GM21723 (cell line): Measurements from ENCODE around the gene ALDH2.
"Not testable (repeated sequence)": the region's sequence is repeated elsewhere in the genome, so short reads cannot be mapped to it uniquely, and the experiment has no call there.

Source experiments
- ATAC-seq: cut with Tn5 transposase; IDR thresholded peaks from one replicate; pipeline ENCODE4 v1.9.1; 2021; ENCODE audit warnings: mild to moderate bottlenecking, moderate library complexity; ENCODE audit not compliant: unreplicated experiment

Gene ALDH2

GRCh38 chr12:111785651-111786050, 18.9 kb downstream of the ALDH2 start:
- ATAC-seq, result no peak

DNA sequence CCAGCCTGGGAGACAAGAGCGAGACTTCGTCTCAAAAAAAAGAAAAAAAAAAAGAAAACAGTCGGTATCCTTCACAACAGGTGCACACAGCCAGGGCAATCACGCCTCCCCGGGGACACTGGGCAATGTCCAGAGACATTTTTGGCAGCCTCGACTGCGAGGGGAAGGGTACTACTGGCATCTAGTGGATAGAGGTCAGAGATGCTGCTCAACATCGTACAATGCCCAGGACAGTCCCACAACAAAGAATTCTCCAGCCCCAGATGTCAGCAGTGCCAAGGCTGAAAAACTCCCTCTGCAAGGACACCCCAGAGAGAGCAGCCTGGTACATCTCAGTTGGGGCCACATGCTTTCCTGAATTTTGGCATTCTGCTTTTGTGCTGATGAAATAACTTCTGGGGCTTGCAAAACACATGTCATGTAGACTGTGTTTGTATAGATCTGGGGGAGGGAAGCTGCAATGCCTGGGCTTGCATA, 21.5 kb downstream of the ALDH2 start:
- no peak for ATAC-seq

- no peak for ATAC-seq
Measured at GRCh38 chr12:111789779-111790178, 23.0 kb downstream of the ALDH2 start.

DNA sequence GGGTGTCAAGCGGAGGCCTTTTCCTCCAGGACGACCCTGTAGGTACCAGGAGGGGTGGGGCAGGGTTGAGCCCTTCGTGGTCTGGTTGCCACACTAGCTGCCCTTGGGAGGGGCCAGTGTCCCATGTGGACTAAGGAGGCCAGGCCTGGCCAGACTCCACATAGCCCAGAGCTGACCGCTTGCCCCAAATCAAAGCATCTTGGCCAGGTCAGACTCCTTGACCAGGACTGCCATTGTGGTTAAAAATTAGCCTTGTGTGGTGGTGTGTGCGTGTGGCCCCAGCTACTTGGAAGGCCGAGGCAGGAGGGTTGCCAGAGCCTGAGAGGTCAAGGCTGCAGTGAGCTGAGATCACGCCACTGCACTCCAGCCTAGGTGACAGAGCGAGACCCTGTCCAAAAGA, 24.8 kb downstream of the ALDH2 start:
- ATAC-seq, result no peak

DNA sequence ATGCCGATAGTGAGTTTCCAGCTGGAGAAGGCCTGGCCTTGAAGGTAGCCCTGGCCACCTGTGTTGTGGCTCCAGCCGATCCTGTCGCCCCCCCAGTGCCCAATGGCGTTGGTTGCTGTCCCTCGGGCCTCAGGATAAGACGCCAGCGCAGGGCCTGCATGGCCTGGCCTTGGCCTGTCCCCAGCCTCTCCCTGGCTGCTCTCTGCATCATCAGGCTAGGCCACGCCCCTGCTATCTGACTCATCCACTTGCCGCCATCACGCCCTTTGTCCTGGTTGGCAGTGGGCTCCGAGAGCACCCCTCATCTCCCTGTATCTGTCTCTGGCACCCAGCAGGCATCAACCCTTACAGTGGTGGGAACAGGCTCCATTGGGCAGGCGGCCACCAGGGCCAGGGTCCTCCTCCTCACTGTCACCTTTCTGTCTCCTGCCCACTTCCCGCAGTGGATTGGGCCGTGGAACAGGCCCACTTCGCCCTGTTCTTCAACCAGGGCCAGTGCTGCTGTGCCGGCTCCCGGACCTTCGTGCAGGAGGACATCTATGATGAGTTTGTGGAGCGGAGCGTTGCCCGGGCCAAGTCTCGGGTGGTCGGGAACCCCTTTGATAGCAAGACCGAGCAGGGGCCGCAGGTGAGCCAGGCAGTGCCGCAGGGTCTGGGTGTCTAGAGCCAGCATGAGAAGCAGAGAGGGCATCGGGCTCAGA, 25.6 kb downstream of the ALDH2 start:
- ATAC-seq, result no peak

DNA sequence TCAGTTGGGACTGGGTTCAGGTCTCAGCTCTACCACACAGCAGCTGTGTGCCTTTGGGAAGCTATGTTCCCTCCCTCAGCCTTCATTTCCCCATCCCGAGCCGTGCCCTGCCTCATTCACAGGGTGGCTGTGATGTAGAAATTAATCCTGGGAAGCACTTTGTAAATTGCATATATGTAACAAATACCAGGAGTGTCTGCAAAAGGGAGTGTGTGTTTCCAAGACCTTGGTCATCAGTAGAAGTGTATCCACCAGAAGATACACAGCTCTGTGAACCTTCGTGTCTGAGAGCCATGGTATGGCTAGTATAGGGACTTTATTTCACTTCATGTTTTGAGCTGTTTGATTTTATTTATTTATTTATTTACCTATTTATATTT, 26.1 kb downstream of the ALDH2 start:
- no peak for ATAC-seq

DNA sequence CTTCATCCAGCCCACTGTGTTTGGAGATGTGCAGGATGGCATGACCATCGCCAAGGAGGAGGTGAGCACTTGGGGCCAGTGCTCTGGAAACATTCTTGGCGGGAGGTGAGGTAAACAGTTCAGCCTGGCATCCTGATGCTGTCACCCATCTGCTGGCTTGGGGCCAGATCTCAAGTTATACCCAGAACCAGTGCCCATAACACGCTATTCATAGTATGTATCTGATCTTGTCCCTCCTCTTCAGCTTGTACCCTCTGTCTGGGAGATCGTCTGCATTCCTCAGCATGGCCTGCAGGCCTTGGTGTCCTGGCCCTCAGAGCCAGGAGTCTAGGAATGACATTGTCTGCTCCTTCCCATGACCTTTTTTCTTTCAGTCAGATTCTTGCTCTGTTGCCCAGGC, 31.4 kb downstream of the ALDH2 start:
- no peak for ATAC-seq

DNA sequence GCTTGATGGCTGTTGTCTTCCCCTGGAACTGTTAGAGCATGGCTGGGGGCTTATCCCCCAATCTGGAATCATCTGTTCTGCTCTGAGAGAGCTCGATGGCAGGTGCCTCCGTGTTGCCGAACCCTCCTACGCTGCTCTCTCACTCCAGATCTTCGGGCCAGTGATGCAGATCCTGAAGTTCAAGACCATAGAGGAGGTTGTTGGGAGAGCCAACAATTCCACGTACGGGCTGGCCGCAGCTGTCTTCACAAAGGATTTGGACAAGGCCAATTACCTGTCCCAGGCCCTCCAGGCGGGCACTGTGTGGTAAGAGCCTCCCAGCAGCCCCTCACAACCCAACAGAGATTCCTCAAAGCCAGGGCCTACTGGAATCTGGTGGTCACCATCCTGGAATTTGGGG, 33.0 kb downstream of the ALDH2 start:
- no peak for ATAC-seq

DNA sequence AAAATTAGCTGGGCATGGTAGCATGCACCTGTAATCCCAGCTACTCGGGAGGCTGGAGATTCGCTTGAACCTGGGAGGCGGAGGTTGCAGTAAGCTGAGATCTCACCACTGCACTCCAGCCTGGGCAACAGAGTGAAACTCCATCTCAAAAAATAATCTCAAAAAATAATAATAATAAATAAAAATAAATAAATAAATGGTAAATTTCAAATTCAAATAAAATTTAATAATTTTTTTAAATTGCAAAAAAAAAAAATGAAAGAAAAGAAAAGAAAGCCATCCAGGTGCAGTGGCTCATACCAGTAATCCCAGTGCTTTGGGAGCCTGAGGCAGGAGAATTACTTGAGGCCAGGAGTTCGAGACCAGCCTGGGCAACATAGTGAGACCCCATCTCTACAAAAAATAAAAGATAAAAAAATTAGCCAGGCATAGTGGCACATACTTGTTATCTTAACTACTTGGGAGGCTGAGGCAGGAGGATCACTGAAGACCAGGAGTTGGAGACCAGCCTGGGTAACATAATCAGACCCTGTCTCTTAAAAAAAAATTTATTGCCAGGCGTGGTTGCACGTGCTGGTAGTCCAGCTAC, 36.4 kb downstream of the ALDH2 start:
- no peak for ATAC-seq

DNA sequence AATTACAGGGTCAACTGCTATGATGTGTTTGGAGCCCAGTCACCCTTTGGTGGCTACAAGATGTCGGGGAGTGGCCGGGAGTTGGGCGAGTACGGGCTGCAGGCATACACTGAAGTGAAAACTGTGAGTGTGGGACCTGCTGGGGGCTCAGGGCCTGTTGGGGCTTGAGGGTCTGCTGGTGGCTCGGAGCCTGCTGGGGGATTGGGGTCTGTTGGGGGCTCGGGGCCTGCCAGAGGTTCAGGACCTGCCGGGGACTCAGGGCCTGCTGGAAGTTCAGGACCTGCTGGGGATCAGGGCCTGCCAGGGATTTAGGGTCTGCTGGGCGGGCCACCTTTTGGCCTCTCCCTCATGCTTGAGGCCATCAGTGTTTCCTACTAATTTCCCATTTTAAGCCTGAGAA, 37.1 kb downstream of the ALDH2 start:
- ATAC-seq, result no peak

DNA sequence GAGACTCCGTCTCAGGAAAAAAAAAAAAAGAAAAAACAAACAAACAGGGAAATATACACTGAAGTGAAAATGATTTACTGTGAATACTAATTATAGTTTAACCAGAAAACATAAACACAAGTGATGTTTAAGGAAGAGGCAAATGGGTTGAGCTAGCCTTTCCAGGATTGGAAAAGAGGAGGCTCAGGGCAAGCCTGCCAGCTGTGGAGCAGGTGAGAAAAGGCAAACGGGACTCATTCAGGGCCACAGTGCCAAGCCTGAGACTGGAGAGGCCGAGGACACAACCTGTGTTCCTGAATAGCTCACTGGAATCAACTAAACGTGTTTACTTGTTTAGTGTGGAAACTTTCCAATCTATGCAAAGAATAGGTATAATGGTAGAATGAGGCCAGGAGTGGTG, 39.6 kb downstream of the ALDH2 start:
- ATAC-seq, result no peak

- no peak for ATAC-seq
Measured at GRCh38 chr12:111807232-111807631, 40.5 kb downstream of the ALDH2 start.

GRCh38 chr12:111812881-111813741, 46.4 kb downstream of the ALDH2 start:
- ATAC-seq, result peak; percentile 81

DNA sequence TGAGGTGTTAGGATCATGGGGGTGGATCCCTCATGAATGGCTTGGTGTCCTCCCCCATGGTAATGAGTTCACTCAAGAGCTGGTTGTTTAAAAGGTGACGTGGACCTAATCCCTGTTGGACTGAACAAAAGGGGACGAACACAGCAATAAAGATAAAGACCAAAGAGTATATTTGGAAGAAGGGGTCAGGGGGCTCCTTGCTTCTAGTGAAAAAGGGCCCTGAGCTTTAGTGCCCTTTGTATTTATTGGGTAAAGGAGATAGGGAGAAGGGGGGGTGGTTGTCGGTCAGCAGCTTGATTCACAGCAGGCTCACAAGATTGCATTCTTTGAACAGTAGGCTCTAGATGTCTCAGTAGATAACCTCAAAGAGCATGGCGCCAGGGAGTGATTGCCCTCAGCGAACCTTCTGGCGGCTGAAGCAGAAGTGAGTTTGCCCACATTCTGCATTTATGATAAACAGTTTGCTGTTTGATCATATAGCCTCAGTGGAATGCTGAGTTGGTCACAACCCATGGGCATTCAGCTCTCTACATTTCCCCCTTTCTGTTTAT, 49.4 kb downstream of the ALDH2 start:
- ATAC-seq, result no peak

DNA sequence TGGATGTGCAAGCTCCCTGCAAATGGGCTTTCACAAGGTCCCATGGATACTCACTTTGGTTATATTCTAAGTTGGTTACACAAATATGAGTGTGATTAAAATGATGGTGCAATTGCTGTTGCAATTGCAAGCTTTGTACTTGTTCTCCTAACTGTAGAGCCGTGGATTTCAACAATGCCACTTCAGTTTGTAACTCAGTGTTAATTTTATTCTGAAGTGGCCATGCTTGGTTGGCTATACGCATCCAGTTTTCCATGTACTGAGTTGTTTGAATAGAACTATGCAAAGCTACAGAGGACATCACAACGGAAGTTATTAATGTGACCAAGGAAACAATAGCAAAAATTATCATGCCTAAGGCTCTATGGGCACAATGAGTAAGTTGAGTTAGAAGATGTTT, 50.2 kb downstream of the ALDH2 start:
- ATAC-seq, result not testable (repeated sequence)

GRCh38 chr12:111818340-111818739, 51.6 kb downstream of the ALDH2 start:
- ATAC-seq, result no peak

DNA sequence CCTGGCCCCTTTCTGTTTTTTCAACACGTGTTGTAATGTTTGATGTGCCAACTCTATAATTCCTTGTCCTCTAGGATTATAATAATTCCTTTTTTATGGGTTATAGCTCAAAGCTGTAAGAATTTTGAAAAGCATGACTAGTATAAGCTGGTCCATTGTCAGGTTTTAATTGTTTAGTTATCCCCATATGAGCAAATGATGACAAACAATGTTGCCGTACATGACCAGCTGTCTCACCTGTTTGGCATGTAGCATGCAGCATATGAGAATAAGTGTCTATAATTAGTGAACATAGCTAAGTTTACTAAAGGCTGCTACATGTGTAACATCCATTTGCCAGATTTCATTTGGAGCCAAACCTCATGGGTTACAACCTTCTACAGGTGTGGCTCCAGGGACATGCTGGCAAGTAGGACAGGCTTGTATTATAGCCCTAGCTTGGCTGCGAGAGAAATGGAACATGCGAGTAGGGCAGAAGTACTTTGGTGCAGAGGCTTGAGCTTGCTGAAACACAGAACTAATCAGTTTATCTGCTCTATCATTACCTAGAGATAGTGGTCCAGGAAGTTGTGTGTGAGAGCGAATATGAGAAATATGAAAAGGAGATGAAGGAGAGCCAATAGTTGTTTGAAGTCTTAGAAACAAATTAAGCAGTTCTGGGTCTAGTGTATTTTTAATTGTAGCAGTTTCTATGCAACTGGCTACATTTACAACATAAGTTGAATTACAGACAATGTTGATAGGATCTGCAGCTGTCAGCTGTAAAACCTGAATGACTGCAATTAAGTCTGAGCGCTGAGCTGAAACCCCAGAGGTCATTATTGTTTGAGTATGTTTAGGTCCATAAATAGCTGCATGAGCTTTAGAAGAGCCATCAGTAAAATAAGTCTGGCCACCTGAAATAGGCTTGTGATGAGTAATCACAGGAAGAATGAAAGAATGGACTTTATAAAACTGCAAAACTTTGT, 52.7 kb downstream of the ALDH2 start:
- no peak for ATAC-seq

- not testable (repeated sequence) for ATAC-seq
Measured at GRCh38 chr12:111820828-111821227, 54.1 kb downstream of the ALDH2 start.

DNA sequence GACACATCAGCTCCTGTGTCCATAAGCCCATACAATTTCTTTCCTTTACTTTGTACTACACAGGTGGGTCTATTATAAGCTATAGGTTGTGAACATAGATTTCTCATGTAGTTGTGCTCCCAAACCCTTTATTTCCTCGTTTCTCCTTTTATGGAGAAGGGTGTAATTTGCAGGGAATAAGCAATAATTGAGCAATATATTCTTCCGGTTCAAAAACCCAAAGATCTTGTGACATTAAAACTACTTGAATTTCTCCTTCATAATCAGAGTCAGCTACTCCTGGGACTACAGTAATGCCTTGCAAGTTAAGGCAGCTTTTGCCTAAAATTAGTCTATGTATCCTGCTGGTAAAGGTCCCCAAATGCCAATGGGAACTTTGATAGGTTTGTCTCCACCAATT, 56.2 kb downstream of the ALDH2 start:
- no peak for ATAC-seq

GRCh38 chr12:111823891-111824290, 57.2 kb downstream of the ALDH2 start:
- ATAC-seq, result no peak
